Inflammatory macrophage treated with lipopolysaccharide for 4 hours (primary cell): ENCODE measurements around the gene DHRS7C.

Source experiments
- DNase-seq: peaks from one replicate; pipeline ENCODE4 v3.0.0-alpha.2; 2020

The DHRS7C gene

GRCh38 chr17:9790889-9791876, at the start of gene DHRS7C:
Gene DHRS7C, minus strand, starts transcription at chr17:9791592. Its CDS starts 308 bp downstream, at chr17:9791284.
- DNase-seq, result no peak

- no peak for DNase-seq
Observed at GRCh38 chr17:9839433-9839832, 48.0 kb upstream of the DHRS7C start.

GRCh38 chr17:9837551-9838471, 46.4 kb upstream of the DHRS7C start:
- DNase-seq, result no peak

- DNase-seq, result no peak
Observed at GRCh38 chr17:9833922-9834321, 42.5 kb upstream of the DHRS7C start.

- no peak for DNase-seq
Observed at GRCh38 chr17:9830711-9831110, 39.3 kb upstream of the DHRS7C start.

- no peak for DNase-seq
Observed at GRCh38 chr17:9829343-9829742, 38.0 kb upstream of the DHRS7C start.

- no peak for DNase-seq
Observed at GRCh38 chr17:9828296-9829295, 37.2 kb upstream of the DHRS7C start.

GRCh38 chr17:9825641-9826150, 34.3 kb upstream of the DHRS7C start, which contains the start of gene GLP2R:
Gene GLP2R, plus strand, starts transcription at chr17:9825924. Its CDS starts 140 bp downstream, at chr17:9826064.
- DNase-seq, result no peak

- no peak for DNase-seq
Observed at GRCh38 chr17:9824797-9825338, 33.5 kb upstream of the DHRS7C start.

GRCh38 chr17:9824094-9824493, 32.7 kb upstream of the DHRS7C start:
- no peak for DNase-seq

GRCh38 chr17:9821921-9822320, 30.5 kb upstream of the DHRS7C start, which contains the start of gene GSG1L2:
Gene GSG1L2, minus strand, starts transcription at chr17:9822079. Its CDS starts 8 bp downstream, at chr17:9822071.
- DNase-seq, result no peak

- no peak for DNase-seq
Observed at GRCh38 chr17:9820448-9820847, 29.1 kb upstream of the DHRS7C start.

- no peak for DNase-seq
Observed at GRCh38 chr17:9818760-9819159, 27.4 kb upstream of the DHRS7C start.

GRCh38 chr17:9817086-9817485, 25.7 kb upstream of the DHRS7C start:
- no peak for DNase-seq

GRCh38 chr17:9816472-9816871, 25.1 kb upstream of the DHRS7C start:
- DNase-seq, result no peak

GRCh38 chr17:9814337-9814945, 23.0 kb upstream of the DHRS7C start:
- no peak for DNase-seq

GRCh38 chr17:9813166-9813565, 21.8 kb upstream of the DHRS7C start:
- DNase-seq, result no peak

- DNase-seq, result no peak
Observed at GRCh38 chr17:9811537-9811936, 20.1 kb upstream of the DHRS7C start.

- DNase-seq, result no peak
Observed at GRCh38 chr17:9811086-9811485, 19.7 kb upstream of the DHRS7C start.

GRCh38 chr17:9810100-9810949, 18.9 kb upstream of the DHRS7C start:
- no peak for DNase-seq
